GM23338 (cell line): ENCODE results near the gene COL4A5. TPM values are rescaled to one million over a fixed set of nuclear protein-coding genes. Genes with fewer than 3 reads are reported as not detected.
A peak's percentile ranks its signal among the peaks of the same experiment; 100 is the strongest.

Experiments
- ATAC-seq: fragments of 200-7000 bp; cut with Tn5 transposase; 3 replicates; pipeline ENCODE4 v1.9.1; 2020
- DNase-seq: peaks from one replicate; pipeline ENCODE4 v3.0.0-alpha.2; 2015; ENCODE audit warnings: low spot score
- H2AFZ ChIP-seq: fragments of 200-600 bp; sonication (generic); 2 replicates; pipeline ENCODE4 v1.8.0; 2016; ENCODE audit warnings: antibody characterized with exemption, mild to moderate bottlenecking, moderate library complexity
- H3F3A ChIP-seq: fragments of 200-600 bp; sonication (generic); replicated peaks from 2 replicates; pipeline ENCODE4 v1.8.0; 2017; ENCODE audit warnings: antibody characterized with exemption, mixed run types, low read depth
- H3K27ac ChIP-seq: fragments of 200-600 bp; sonication (generic); 2 replicates; pipeline ENCODE4 v1.6.1; 2016; ENCODE audit warnings: low read depth
- H3K27me3 ChIP-seq: fragments of 200-600 bp; sonication (generic); 2 replicates; pipeline ENCODE4 v1.8.0; 2016; ENCODE audit warnings: mild to moderate bottlenecking, mixed run types, moderate library complexity; ENCODE audit not compliant: insufficient read depth
- H3K36me3 ChIP-seq: fragments of 200-600 bp; sonication (generic); 2 replicates; pipeline ENCODE4 v1.8.0; 2016; ENCODE audit warnings: mild to moderate bottlenecking; ENCODE audit not compliant: insufficient read depth
- H3K4me1 ChIP-seq: fragments of 200-600 bp; sonication (generic); 2 replicates; pipeline ENCODE4 v1.8.0; 2016; ENCODE audit warnings: mild to moderate bottlenecking, moderate library complexity; ENCODE audit not compliant: insufficient read depth
- H3K4me2 ChIP-seq: fragments of 200-600 bp; sonication (generic); 2 replicates; pipeline ENCODE4 v1.7.1; 2017; ENCODE audit warnings: mixed run types
- H3K4me3 ChIP-seq: fragments of 200-600 bp; sonication (generic); 2 replicates; pipeline ENCODE4 v1.6.1; 2016; ENCODE audit warnings: mixed run types
- H3K79me2 ChIP-seq: fragments of 200-600 bp; sonication (generic); replicated peaks from 2 replicates; pipeline ENCODE4 v1.8.0; 2017; ENCODE audit warnings: mild to moderate bottlenecking; ENCODE audit not compliant: insufficient read depth
- H3K9me2 ChIP-seq: fragments of 200-600 bp; sonication (generic); 2 replicates; pipeline ENCODE4 v1.8.0; 2017; ENCODE audit not compliant: insufficient read depth
- H4K20me1 ChIP-seq: fragments of 200-600 bp; sonication (generic); replicated peaks from 2 replicates; pipeline ENCODE4 v1.8.0; 2017; ENCODE audit warnings: mild to moderate bottlenecking; ENCODE audit not compliant: insufficient read depth
- H3K27ac Mint-ChIP-seq: 2 replicates; pipeline ENCODE4 v1.8.0; 2020; ENCODE audit warnings: inconsistent platforms, mild to moderate bottlenecking, moderate library complexity, mixed read lengths
- H3K27me3 Mint-ChIP-seq: 3 replicates; pipeline ENCODE4 v1.8.0; 2022; ENCODE audit warnings: low read depth, mild to moderate bottlenecking, moderate library complexity, mixed read lengths, inconsistent platforms; ENCODE audit not compliant: insufficient read depth, poor library complexity
- H3K36me3 Mint-ChIP-seq: 3 replicates; pipeline ENCODE4 v1.8.0; 2021; ENCODE audit warnings: low read depth, mild to moderate bottlenecking, inconsistent platforms, moderate library complexity, mixed read lengths
- H3K4me1 Mint-ChIP-seq: 3 replicates; pipeline ENCODE4 v1.8.0; 2020; ENCODE audit warnings: mild to moderate bottlenecking, inconsistent platforms, mixed read lengths
- H3K4me3 Mint-ChIP-seq: 3 replicates; pipeline ENCODE4 v1.8.0; 2021; ENCODE audit warnings: moderate library complexity, mild to moderate bottlenecking, inconsistent platforms, mixed read lengths
- H3K9me3 Mint-ChIP-seq: 3 replicates; pipeline ENCODE4 v1.8.0; 2020; ENCODE audit warnings: moderate library complexity, mild to moderate bottlenecking, inconsistent platforms, mixed read lengths
- CREB1 ChIP-seq: fragments of 250-450 bp; sonication (Bioruptor Pico); IDR thresholded peaks from 2 replicates; pipeline ENCODE4 v1.5.0; 2020; ENCODE audit warnings: low read depth, mild to moderate bottlenecking, moderate library complexity
- CTCF ChIP-seq, 2 experiments: fragments of 200-600 bp in 1 of 2; sonication (generic) in 1 of 2; conservative IDR thresholded peaks; 2 replicates each; pipeline versions ENCODE4 v1.5.1 to v1.6.1; 2016 to 2017; ENCODE audit warnings: antibody characterized with exemption in 2 of 2, low read depth in 2 of 2, mild to moderate bottlenecking in 2 of 2, moderate library complexity in 1 of 2
- EZH2 ChIP-seq: fragments of 200-600 bp; sonication (generic); IDR thresholded peaks from one replicate; pipeline ENCODE4 v1.8.0; 2017; ENCODE audit warnings: antibody characterized with exemption, mild to moderate bottlenecking, low read depth; ENCODE audit not compliant: unreplicated experiment
- EZH2phosphoT487 ChIP-seq: fragments of 200-600 bp; sonication (generic); IDR thresholded peaks from one replicate; pipeline ENCODE4 v1.8.1; 2018; ENCODE audit warnings: antibody characterized with exemption; ENCODE audit not compliant: unreplicated experiment
- JUNB ChIP-seq: IDR thresholded peaks from one replicate; pipeline ENCODE4 v1.6.1; 2016; ENCODE audit warnings: antibody characterized with exemption; ENCODE audit not compliant: unreplicated experiment
- NANOG ChIP-seq: IDR thresholded peaks from 2 replicates; pipeline ENCODE4 v1.6.1; 2016; ENCODE audit warnings: antibody characterized with exemption, borderline replicate concordance
- POLR2AphosphoS5 ChIP-seq: IDR thresholded peaks from 2 replicates; pipeline ENCODE4 v1.6.1; 2016; ENCODE audit warnings: antibody characterized with exemption, low read depth
- REST ChIP-seq: IDR thresholded peaks from one replicate; pipeline ENCODE4 v1.6.1; 2018; ENCODE audit warnings: antibody characterized with exemption; ENCODE audit not compliant: unreplicated experiment
- STAT1 ChIP-seq: IDR thresholded peaks from one replicate; pipeline ENCODE4 v1.6.1; 2016; ENCODE audit warnings: antibody characterized with exemption; ENCODE audit not compliant: unreplicated experiment
- ZNF114 ChIP-seq: fragments of 250-450 bp; sonication (Bioruptor Pico); IDR thresholded peaks from 2 replicates; pipeline ENCODE4 v1.5.0; 2020; ENCODE audit warnings: mild to moderate bottlenecking, moderate library complexity
- ZNF331 ChIP-seq: fragments of 250-450 bp; sonication (Bioruptor Pico); IDR thresholded peaks from 2 replicates; pipeline ENCODE4 v1.5.0; 2020; ENCODE audit warnings: low read depth, mild to moderate bottlenecking, moderate library complexity
- ZNF462 ChIP-seq: fragments of 250-450 bp; sonication (Bioruptor Pico); IDR thresholded peaks from 2 replicates; pipeline ENCODE4 v1.5.0; 2020; ENCODE audit warnings: mild to moderate bottlenecking, moderate library complexity
- polyA plus RNA-seq: library from polyadenylated mRNA; unstranded; fragments of >200 nt; fragmentation: Nextera tagmentation; extraction: Ambion mirVana; gene quantifications from 2 replicates; pipeline ENCODE4 v1.2.1, GENCODE V29; 2016
- total RNA-seq: library from RNA; depleted of rRNA; stranded (reverse); fragments of >200 nt; shearing (Covaris generic); gene quantifications from 2 replicates; pipeline ENCODE4 v1.2.3, GENCODE V29; 2014
- TF ChIP-seq, protein P1 (sequence below): IDR thresholded peaks from 2 replicates; pipeline ENCODE4 v1.6.1; 2016; ENCODE audit warnings: antibody characterized with exemption

The COL4A5 gene
- total and polyA plus RNA-seq, 2 experiments from 2014 or later = 15.5 to 48.1 TPM

GRCh38 chrX:108734426-108734825 lies 294.8 kb downstream of the COL4A5 start:
- no peak overlapping the region for H3K27ac ChIP-seq
- peaks cover 30% of the 10 kb centered on the region for H3K27me3 ChIP-seq

More at GRCh38 chrX:108734426-108734825, 294.8 kb downstream of the COL4A5 start:
- no peak for ATAC-seq
- Histone ChIP-seq H3K79me2 (peaks cover 2% of the 10 kb centered on the region; the same call in 1 of the 2 replicates), H3F3A (no peaks in the 10 kb centered on the region), H3K36me3 (no peaks in the 10 kb centered on the region; the same call in 1 of the 2 replicates), H3K4me1 (peaks cover 17% of the 10 kb centered on the region), H3K4me3 (peak overlapping the region; percentile 73), H2AFZ (no peak overlapping the region), H3K9me2 (no peaks in the 10 kb centered on the region), H4K20me1 (no peaks in the 10 kb centered on the region), H3K4me2 (peak overlapping the region; percentile 80)
- Mint-ChIP-seq H3K4me1 (peaks cover 29% of the 10 kb centered on the region; the same call in 2 of the 3 replicates), H3K4me3 (peak overlapping the region; percentile 70), H3K9me3 (peaks cover 27% of the 10 kb centered on the region), H3K27me3 (peaks cover 31% of the 10 kb centered on the region), H3K36me3 (peaks cover 29% of the 10 kb centered on the region), H3K27ac (no peak overlapping the region)
- no peak for TF ChIP-seq ZNF331 (CRISPR knock-in tag)
- no peak for TF ChIP-seq REST
- TF ChIP-seq POLR2AphosphoS5 = no peak
- no peak for TF ChIP-seq CTCF (conservative IDR thresholded peaks at IDR 0.05; ENCODE audit: low read depth in 2 of 2)
- no peak for TF ChIP-seq JUNB
- TF ChIP-seq ZNF462 (CRISPR knock-in tag) = no peak
- no peak for TF ChIP-seq NANOG
- no peak for TF ChIP-seq STAT1
- no peak for TF ChIP-seq EZH2
- no peak for TF ChIP-seq CREB1 (CRISPR knock-in tag)
- TF ChIP-seq EZH2phosphoT487 = no peak
- TF ChIP-seq, protein P1, sequence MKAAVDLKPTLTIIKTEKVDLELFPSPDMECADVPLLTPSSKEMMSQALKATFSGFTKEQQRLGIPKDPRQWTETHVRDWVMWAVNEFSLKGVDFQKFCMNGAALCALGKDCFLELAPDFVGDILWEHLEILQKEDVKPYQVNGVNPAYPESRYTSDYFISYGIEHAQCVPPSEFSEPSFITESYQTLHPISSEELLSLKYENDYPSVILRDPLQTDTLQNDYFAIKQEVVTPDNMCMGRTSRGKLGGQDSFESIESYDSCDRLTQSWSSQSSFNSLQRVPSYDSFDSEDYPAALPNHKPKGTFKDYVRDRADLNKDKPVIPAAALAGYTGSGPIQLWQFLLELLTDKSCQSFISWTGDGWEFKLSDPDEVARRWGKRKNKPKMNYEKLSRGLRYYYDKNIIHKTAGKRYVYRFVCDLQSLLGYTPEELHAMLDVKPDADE = no peak
- no peak for TF ChIP-seq ZNF114 (CRISPR knock-in tag)
- no peak for DNase-seq
